ENCODE data around the gene BEST4. TPM values are rescaled to one million over a fixed set of nuclear protein-coding genes. Genes with fewer than 3 reads are reported as not detected.

The BEST4 gene
- total and polyA plus RNA-seq, 2 of the 13 experiments (the other 11 are each of a cell fraction or from before 2014, with no cell fraction given): 0.77 to 1.4 TPM

- TF ChIP-seq, protein P1, sequence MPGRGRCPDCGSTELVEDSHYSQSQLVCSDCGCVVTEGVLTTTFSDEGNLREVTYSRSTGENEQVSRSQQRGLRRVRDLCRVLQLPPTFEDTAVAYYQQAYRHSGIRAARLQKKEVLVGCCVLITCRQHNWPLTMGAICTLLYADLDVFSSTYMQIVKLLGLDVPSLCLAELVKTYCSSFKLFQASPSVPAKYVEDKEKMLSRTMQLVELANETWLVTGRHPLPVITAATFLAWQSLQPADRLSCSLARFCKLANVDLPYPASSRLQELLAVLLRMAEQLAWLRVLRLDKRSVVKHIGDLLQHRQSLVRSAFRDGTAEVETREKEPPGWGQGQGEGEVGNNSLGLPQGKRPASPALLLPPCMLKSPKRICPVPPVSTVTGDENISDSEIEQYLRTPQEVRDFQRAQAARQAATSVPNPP (CRISPR knock-in tag; IDR thresholded peaks at IDR 0.05): no peak
- no peak for TF ChIP-seq ZNF142 (CRISPR knock-in tag; IDR thresholded peaks at IDR 0.05)
- TF ChIP-seq ZNF720 (CRISPR knock-in tag; IDR thresholded peaks at IDR 0.05): no peak
- TF ChIP-seq HDAC6 (IDR thresholded peaks at IDR 0.05; ENCODE audit: low read depth, low read length): no peak
- no peak for TF ChIP-seq ZNF740 (CRISPR knock-in tag; IDR thresholded peaks at IDR 0.05)
- peak; percentile 19; the same call in 1 of the 2 replicates for TF ChIP-seq KDM5B (CRISPR knock-in tag; IDR thresholded peaks at IDR 0.05; ENCODE audit: borderline replicate concordance)
- TF ChIP-seq ZNF766 (CRISPR knock-in tag; IDR thresholded peaks at IDR 0.05; ENCODE audit: borderline replicate concordance): no peak
- TF ChIP-seq, protein P2, sequence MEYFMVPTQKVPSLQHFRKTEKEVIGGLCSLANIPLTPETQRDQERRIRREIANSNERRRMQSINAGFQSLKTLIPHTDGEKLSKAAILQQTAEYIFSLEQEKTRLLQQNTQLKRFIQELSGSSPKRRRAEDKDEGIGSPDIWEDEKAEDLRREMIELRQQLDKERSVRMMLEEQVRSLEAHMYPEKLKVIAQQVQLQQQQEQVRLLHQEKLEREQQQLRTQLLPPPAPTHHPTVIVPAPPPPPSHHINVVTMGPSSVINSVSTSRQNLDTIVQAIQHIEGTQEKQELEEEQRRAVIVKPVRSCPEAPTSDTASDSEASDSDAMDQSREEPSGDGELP (IDR thresholded peaks at IDR 0.05; ENCODE audit: borderline replicate concordance, low read depth): peak; percentile 91
- TF ChIP-seq FOXA1 (IDR thresholded peaks at IDR 0.05): no peak
- no peak for TF ChIP-seq FOXA1 (CRISPR knock-in tag; IDR thresholded peaks at IDR 0.05)
- no peak for TF ChIP-seq ADNP (CRISPR knock-in tag; IDR thresholded peaks at IDR 0.05)
- no peak for TF ChIP-seq SOX13 (IDR thresholded peaks at IDR 0.05)
- TF ChIP-seq SOX13 (CRISPR knock-in tag; conservative IDR thresholded peaks at IDR 0.05 in 1 of 2, IDR thresholded peaks at IDR 0.05 in 1 of 2): no peak
- TF ChIP-seq ZBTB33 (CRISPR knock-in tag; IDR thresholded peaks at IDR 0.05): peak; percentile 69
- 0 out of 2 replicates have a peak, but pooled peaks have one; percentile 14 for TF ChIP-seq HNF4A (CRISPR knock-in tag; IDR thresholded peaks at IDR 0.05)
- TF ChIP-seq HOXA3 (CRISPR knock-in tag; IDR thresholded peaks at IDR 0.05): peak; percentile 15; the same call in 1 of the 2 replicates
Observed at GRCh38 chr1:44802306-44803061, 14.5 kb upstream of the BEST4 start (continued).

All from HepG2 (cell line).